Neutrophil (primary cell): ENCODE data around the gene BAD.
"Not testable (repeated sequence)": the region's sequence is repeated elsewhere in the genome, so short reads cannot be mapped to it uniquely, and the experiment has no call there.

ENCODE experiments used
- H3K27ac ChIP-seq: fragments of 200-600 bp; sonication (generic); 2 replicates; pipeline ENCODE4 v1.5.1; 2016; ENCODE audit warnings: mild to moderate bottlenecking, moderate library complexity
- H3K27me3 ChIP-seq: fragments of 200-600 bp; sonication (generic); 2 replicates; pipeline ENCODE4 v1.6.0; 2016; ENCODE audit warnings: mild to moderate bottlenecking
- H3K36me3 ChIP-seq: fragments of 200-600 bp; sonication (generic); 2 replicates; pipeline ENCODE4 v1.5.1; 2017
- H3K4me1 ChIP-seq, 2 experiments: fragments of 200-600 bp in 1 of 2; sonication (generic) in 1 of 2; 1 replicate in 1 of 2; 2 replicates in 1 of 2; pipeline versions ENCODE4 v1.5.1 to v1.6.1; 2013 to 2016; ENCODE audit warnings: low read depth in 1 of 2, low read length in 1 of 2, mild to moderate bottlenecking in 1 of 2, moderate library complexity in 1 of 2; ENCODE audit not compliant: control insufficient read depth in 1 of 2, insufficient read depth in 1 of 2
- H3K4me3 ChIP-seq, 2 experiments: fragments of 200-600 bp in 1 of 2; sonication (generic) in 1 of 2; 1 replicate in 1 of 2; 2 replicates in 1 of 2; pipeline ENCODE4 v1.5.1; 2013 to 2016; ENCODE audit warnings: low read depth in 1 of 2, low read length in 1 of 2, mild to moderate bottlenecking in 1 of 2, moderate library complexity in 1 of 2
- H3K9me3 ChIP-seq: fragments of 200-600 bp; sonication (generic); 2 replicates; pipeline ENCODE4 v1.5.1; 2016
- TF ChIP-seq, protein P1 (sequence below): fragments of 200-600 bp; sonication (generic); IDR thresholded peaks from 2 replicates; pipeline ENCODE4 v1.5.1; 2016; ENCODE audit warnings: antibody characterized with exemption

Gene BAD

DNA sequence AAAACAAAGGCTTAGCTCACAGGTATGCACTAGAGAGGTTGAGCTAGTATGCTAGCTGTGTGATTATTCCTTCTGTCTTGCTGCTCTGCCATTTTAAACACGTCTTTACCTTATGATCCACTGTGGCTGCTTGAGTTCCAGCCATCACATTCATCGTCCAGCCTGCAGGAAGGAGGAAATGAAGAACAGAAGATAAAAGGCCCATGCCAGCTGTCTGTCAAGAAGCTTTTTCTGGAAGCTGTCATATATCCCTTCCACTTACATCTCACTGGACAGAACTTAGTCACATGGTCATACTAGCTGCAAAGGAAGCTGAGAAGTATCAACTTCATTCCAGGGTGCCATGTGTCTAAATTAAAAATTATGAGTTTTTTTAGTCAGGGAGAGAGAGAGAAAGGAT, 42.9 kb upstream of the BAD start:
- TF ChIP-seq, protein P1, sequence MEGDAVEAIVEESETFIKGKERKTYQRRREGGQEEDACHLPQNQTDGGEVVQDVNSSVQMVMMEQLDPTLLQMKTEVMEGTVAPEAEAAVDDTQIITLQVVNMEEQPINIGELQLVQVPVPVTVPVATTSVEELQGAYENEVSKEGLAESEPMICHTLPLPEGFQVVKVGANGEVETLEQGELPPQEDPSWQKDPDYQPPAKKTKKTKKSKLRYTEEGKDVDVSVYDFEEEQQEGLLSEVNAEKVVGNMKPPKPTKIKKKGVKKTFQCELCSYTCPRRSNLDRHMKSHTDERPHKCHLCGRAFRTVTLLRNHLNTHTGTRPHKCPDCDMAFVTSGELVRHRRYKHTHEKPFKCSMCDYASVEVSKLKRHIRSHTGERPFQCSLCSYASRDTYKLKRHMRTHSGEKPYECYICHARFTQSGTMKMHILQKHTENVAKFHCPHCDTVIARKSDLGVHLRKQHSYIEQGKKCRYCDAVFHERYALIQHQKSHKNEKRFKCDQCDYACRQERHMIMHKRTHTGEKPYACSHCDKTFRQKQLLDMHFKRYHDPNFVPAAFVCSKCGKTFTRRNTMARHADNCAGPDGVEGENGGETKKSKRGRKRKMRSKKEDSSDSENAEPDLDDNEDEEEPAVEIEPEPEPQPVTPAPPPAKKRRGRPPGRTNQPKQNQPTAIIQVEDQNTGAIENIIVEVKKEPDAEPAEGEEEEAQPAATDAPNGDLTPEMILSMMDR, result no peak
- H3K27ac ChIP-seq, result no peak overlapping the region
- peaks cover 13% of the 10 kb centered on the region for H3K36me3 ChIP-seq
- H3K4me1 ChIP-seq, result peaks cover 16% of the 10 kb centered on the region in 2 experiments
- no peaks in the 10 kb centered on the region for H3K9me3 ChIP-seq
- H3K27me3 ChIP-seq, result no peaks in the 10 kb centered on the region
- H3K4me3 ChIP-seq, result no peak overlapping the region

DNA sequence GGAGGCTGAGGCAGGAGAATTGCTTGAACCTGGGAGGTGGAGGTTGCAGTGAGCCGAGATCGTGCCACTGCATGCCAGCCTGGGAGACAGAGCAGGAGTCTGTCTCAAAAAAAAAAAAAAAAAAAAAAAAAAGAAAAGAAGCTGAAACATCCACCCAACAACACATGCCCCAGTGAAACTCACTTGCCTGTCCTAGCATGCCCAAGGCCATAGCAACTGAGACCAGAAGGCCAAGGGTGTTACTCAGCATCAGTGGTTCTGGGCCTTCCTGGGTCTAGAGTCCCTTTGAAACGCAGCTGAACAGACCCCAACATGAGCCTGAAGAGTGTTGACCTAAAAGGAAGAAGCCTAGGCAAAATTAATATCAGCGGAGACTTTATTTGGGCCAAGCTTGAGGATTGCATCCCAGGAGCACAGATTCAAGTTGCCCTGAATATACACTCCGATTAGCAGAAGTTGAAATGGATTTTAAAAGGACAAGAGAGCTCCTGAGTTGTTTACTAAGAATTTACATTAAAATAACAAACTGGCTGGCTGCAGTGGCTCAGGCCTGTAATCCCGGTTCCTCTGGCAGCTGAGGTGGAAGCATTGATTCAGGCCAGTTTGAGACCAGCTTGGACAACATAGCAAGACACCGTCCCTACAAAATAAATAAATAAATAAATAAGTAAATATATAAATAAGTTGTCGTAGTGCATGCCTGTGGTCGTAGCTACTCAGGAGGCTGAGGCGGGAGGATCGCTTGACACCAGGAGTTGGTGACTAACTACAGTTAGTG, 40.4 kb upstream of the BAD start:
- no peak overlapping the region for H3K27ac ChIP-seq
- no peak overlapping the region for H3K4me3 ChIP-seq
- peaks cover 33% of the 10 kb centered on the region for H3K36me3 ChIP-seq
- H3K27me3 ChIP-seq, result no peaks in the 10 kb centered on the region
- peaks cover under 1 to 2% of the 10 kb centered on the region in 2 experiments for H3K4me1 ChIP-seq
- TF ChIP-seq, protein P1, result no peak
- no peaks in the 10 kb centered on the region for H3K9me3 ChIP-seq

DNA sequence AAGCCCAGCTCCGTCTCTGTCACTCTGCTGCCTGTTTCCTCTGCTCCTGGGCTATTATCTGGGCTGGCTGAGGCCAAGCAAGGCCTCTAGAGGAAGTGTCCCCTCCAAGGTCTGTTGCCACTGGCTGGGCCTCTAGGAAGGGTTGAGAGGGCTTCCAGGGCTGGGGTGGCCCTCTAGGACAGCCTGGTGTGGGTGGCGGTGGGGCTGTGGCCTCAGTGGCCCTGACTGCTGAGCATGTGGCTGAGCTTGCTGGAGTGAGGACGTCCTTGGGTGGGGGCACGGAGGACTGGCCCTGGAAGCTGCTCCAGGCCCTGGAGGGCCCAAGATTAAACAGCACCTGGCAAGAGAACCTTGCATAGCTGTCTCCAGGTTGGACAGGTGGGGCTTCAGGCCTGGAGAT, 39.5 kb upstream of the BAD start:
- H3K27ac ChIP-seq, H3K27me3 ChIP-seq, H3K9me3 ChIP-seq, H3K4me3 ChIP-seq: not testable (repeated sequence)
- peaks cover 9 to 11% of the 10 kb centered on the region in 2 experiments for H3K4me1 ChIP-seq
- H3K36me3 ChIP-seq, result peaks cover 33% of the 10 kb centered on the region

DNA sequence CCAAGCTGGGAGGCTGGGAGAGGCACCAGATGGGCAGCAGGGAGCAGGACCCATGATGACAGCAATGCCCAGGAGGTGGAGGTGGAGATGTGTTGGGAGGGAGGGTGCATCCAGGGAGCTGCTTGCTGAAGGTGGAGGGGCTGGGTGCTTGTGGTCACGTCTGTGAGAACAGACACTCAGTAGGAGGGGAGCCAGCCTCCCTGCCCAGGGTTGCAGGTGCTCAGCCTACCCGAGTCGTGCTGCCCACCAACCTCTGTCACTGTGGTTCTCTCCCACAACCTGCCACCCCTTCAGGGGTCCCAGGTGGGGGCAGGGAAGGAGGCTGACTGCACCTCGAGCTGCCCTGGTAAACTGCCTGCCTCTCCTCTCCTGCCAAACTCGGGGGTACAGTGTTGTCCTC, 38.9 kb upstream of the BAD start:
- Histone ChIP-seq H3K36me3 (peaks cover 33% of the 10 kb centered on the region), H3K4me3 (no peak overlapping the region), H3K9me3 (no peaks in the 10 kb centered on the region), H3K4me1 (peaks cover 14% of the 10 kb centered on the region in 2 experiments), H3K27ac (no peak overlapping the region), H3K27me3 (no peaks in the 10 kb centered on the region)
- TF ChIP-seq, protein P1, result no peak

DNA sequence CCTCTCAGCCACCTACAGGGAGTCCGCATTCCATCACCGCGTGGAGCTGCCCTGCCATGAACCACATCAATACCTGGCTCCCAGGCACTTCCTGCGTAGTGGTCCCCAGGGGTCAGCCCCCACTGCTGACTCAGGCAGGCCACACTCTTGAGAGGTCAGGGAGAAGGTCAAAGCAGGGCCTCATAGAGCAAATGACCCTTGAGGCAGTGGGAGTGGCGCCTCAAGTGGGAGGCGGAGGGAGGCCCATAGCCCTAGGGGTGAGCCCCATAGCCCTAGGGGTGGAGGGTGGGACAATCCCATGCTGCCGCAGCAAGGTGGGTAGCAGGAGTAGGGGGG, 38.4 kb upstream of the BAD start:
- H3K27me3 ChIP-seq, result no peaks in the 10 kb centered on the region
- H3K4me3 ChIP-seq, result no peak overlapping the region
- TF ChIP-seq, protein P1, result no peak
- H3K4me1 ChIP-seq, result peaks cover 14 to 18% of the 10 kb centered on the region in 2 experiments
- no peaks in the 10 kb centered on the region for H3K9me3 ChIP-seq
- no peak overlapping the region for H3K27ac ChIP-seq
- peaks cover 33% of the 10 kb centered on the region for H3K36me3 ChIP-seq

DNA sequence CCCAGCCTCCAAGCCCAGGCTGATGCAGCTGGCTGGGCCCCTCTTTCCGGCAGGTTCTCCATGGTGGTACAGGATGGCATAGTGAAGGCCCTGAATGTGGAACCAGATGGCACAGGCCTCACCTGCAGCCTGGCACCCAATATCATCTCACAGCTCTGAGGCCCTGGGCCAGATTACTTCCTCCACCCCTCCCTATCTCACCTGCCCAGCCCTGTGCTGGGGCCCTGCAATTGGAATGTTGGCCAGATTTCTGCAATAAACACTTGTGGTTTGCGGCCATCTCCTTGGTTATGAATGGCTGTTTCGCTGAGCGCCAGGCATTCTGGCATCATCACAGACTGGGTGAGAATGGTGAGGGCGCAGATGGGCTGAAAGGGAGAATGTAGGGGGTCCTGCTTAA, 37.1 kb upstream of the BAD start:
- Histone ChIP-seq H3K4me1 (peaks cover 22 to 26% of the 10 kb centered on the region in 2 experiments), H3K27me3 (no peaks in the 10 kb centered on the region), H3K36me3 (peaks cover 33% of the 10 kb centered on the region), H3K9me3 (no peaks in the 10 kb centered on the region), H3K4me3 (no peak overlapping the region), H3K27ac (peak overlapping the region; percentile 96)
- TF ChIP-seq, protein P1, result no peak
